Muscle layer of duodenum (tissue), 2 donors: ENCODE measurements around the gene IBA57.
"Not testable (repeated sequence)": the region's sequence is repeated elsewhere in the genome, so short reads cannot be mapped to it uniquely, and the experiment has no call there.

Source experiments
- H3K27ac ChIP-seq: one replicate; pipeline ENCODE4 v1.7.0; 2013; ENCODE audit warnings: mild to moderate bottlenecking, low read length
- H3K27me3 ChIP-seq: one replicate; pipeline ENCODE4 v1.7.0; 2013; ENCODE audit warnings: low read depth, mild to moderate bottlenecking, control low read depth, low read length
- H3K36me3 ChIP-seq, 2 donors: one replicate each; pipeline ENCODE4 v1.7.0; 2013; ENCODE audit warnings: low read length in 2 of 2, control low read depth in 1 of 2, mild to moderate bottlenecking in 1 of 2; ENCODE audit not compliant: insufficient read depth in 2 of 2, control insufficient read depth in 1 of 2
- H3K4me1 ChIP-seq, 2 donors: one replicate each; pipeline ENCODE4 v1.7.0; 2013; ENCODE audit warnings: low read length in 2 of 2, mild to moderate bottlenecking in 2 of 2, control low read depth in 1 of 2, moderate library complexity in 1 of 2; ENCODE audit not compliant: insufficient read depth in 2 of 2, control insufficient read depth in 1 of 2
- H3K4me3 ChIP-seq, 2 donors: one replicate each; pipeline ENCODE4 v1.7.0; 2013; ENCODE audit warnings: low read length in 2 of 2, low read depth in 1 of 2, mild to moderate bottlenecking in 1 of 2
- H3K9me3 ChIP-seq, 2 donors: one replicate each; pipeline ENCODE4 v1.7.0; 2013; ENCODE audit warnings: low read length in 2 of 2, control low read depth in 1 of 2, mild to moderate bottlenecking in 1 of 2; ENCODE audit not compliant: control insufficient read depth in 1 of 2
- donor health status: healthy.

Gene IBA57

DNA sequence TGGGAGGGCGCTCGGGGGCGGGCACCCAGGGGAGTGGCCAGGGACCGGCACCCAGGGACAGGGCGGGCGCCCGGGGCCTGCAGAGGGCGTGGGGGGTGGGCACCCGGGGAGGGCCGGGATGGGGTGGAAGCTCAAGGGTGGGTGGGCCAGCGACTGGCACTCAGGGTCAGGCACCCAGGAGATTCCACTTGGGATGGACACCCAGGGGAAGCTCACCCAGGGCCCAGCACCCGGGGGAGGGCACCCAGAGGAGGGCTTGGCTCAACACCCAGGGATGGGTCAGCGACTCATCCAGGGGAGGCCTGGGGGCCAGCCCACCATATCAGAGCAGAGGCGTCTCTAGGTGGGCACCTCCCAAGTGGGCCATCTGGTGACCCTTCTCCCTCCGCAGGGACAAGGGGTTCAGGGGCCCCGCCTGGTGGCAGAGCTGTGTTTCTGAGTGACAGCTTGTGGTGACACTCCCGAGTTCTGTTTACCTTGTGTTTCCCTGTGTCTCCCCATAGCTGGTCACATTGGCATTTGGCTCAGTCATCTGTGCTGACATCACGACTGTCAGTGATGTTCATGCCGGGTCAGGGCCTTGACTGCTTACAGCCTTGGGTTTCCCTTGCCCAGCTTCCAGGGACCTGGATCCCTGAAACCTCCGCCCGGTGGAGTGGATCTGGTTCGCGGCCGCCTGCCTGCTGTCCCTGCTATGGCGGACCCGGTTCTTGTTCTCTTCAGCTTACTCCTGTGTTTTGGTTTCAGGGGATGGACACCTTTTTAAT lies 749 bp downstream of the IBA57 start:
- Histone ChIP-seq H3K9me3 (no peaks in the 10 kb centered on the region), H3K27ac (peak overlapping the region; percentile 93), H3K27me3 (no peaks in the 10 kb centered on the region), H3K4me3 (peak overlapping the region; percentile 63 to 74), H3K4me1 (peaks cover 0 to 11% of the 10 kb centered on the region in 2 donors), H3K36me3 (peaks cover 0 to 3% of the 10 kb centered on the region in 2 donors)

DNA sequence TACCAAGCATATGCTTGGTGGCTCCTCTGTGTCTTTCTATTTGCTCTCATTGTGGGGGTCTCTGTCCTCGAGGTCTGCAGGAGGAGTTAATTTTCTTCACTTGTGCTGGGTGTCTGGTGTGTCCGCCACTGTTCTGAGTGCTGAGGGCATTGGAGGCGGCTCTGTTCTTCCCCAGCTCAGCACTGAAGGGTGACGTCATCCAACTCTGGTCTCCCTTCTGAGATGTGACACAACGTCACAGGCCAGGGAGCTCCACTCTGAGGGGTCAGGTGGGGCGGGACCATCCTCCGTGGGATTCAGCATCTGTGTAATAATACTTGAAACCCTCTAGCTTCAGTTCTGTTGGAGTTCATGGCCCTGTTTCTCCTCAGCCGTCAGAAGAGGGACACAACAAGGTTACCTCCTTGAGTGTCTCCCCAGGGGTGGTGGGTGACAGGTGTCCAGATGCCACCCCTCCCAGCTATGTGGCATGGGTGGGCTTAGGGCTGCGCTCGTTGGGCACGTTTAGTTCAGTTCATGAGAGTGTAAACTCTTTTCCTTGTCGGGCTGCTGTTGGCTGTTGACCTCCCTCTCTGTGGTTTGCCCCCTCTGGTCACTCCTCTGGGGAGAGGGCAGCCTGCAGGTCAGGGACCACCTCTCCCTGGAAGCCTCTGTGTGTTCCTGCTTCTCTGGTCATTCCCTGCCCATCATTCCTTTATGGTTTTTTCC lies 3.1 kb downstream of the IBA57 start:
- Histone ChIP-seq H3K4me3 (no peak overlapping the region), H3K36me3 (peaks cover 0 to 3% of the 10 kb centered on the region in 2 donors), H3K9me3 (no peaks in the 10 kb centered on the region), H3K4me1 (peaks cover 0 to 11% of the 10 kb centered on the region in 2 donors), H3K27me3 (no peaks in the 10 kb centered on the region), H3K27ac (no peak overlapping the region)

DNA sequence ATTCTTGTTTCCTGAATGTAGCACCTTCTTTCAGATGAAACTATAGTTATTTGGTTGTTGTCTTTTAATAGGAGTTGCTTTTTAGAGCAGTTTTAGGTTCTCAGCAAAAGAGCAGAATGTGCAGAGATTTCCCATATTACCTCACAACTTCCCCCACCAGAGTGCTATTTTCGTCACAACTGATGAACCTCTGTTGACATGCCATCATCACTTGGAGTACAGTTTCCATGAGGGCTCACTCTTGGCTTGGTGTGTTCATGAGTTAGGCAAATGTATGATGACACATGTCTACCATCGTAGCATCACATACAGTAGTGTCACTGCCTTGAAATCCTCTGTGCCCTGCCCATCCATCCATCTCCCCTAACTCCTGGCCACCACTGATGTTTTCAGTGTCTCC lies 3.7 kb downstream of the IBA57 start:
- Histone ChIP-seq H3K9me3 (no peaks in the 10 kb centered on the region), H3K4me1 (peaks cover 0 to 10% of the 10 kb centered on the region in 2 donors), H3K36me3 (peaks cover 0 to 3% of the 10 kb centered on the region in 2 donors), H3K27ac (no peak overlapping the region), H3K4me3 (no peak overlapping the region), H3K27me3 (no peaks in the 10 kb centered on the region)

DNA sequence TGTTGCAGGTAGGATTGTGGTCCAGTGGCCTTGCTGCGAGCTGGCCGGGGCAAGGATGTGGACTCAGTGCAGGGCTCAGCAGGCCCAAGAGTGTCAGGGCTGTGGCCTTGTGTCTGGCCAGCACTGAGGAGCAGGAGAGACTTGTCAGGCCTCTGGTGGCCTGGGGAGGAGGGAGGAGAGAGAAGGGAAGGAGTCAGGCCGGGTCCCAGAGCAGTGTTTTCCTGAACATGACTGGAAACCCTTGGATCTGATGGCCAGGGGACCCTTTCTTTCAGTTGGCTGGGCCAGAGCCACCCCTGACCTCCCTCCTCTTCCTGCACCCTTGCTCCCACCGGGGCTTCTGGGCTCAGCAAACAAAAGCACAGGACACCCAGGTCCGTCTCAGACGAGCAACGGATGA lies 5.1 kb downstream of the IBA57 start:
- no peak overlapping the region for H3K27ac ChIP-seq
- H3K27me3 ChIP-seq, result no peaks in the 10 kb centered on the region
- H3K4me1 ChIP-seq, result peaks cover 0 to 11% of the 10 kb centered on the region in 2 donors
- peaks cover 3 to 7% of the 10 kb centered on the region in 2 donors for H3K36me3 ChIP-seq
- no peak overlapping the region for H3K4me3 ChIP-seq
- H3K9me3 ChIP-seq, result no peaks in the 10 kb centered on the region

DNA sequence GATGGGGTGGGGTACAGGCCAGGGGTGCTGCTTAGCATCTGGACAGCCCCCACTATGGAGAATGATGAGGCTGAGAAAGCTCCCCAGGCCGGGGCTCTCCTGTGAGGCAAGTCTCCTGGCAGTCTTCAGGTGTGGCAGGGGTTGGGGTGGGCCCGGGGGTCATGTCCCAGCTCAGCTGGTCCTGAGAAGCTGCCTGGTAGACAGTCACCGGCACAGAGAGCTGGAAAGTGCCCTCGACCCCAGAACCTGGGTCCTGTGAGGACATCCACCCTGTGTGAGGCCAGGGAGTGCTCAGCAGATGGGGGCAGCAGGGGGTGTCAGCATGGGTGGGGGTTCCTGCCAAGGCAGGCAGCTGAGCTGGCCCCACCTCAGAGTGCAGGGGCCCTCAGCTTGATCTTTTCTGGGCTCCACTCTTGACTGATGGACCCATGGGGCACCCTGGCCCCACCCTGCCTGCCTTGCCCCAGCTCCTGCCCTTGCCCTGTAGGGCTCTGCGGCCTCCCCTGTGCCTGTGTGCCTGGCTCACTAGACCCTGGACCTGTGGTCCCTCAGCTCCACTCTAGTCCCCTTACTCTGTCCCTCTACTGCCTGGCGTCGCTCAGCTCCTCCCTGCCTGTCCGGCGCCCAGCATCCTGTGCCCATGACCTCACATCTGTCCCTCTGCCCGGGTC lies 5.8 kb downstream of the IBA57 start:
- no peak overlapping the region for H3K27ac ChIP-seq
- peaks cover 3 to 9% of the 10 kb centered on the region in 2 donors for H3K36me3 ChIP-seq
- no peak overlapping the region for H3K4me3 ChIP-seq
- H3K9me3 ChIP-seq, result no peaks in the 10 kb centered on the region
- H3K27me3 ChIP-seq, result no peaks in the 10 kb centered on the region
- peaks cover 0 to 11% of the 10 kb centered on the region in 2 donors for H3K4me1 ChIP-seq

DNA sequence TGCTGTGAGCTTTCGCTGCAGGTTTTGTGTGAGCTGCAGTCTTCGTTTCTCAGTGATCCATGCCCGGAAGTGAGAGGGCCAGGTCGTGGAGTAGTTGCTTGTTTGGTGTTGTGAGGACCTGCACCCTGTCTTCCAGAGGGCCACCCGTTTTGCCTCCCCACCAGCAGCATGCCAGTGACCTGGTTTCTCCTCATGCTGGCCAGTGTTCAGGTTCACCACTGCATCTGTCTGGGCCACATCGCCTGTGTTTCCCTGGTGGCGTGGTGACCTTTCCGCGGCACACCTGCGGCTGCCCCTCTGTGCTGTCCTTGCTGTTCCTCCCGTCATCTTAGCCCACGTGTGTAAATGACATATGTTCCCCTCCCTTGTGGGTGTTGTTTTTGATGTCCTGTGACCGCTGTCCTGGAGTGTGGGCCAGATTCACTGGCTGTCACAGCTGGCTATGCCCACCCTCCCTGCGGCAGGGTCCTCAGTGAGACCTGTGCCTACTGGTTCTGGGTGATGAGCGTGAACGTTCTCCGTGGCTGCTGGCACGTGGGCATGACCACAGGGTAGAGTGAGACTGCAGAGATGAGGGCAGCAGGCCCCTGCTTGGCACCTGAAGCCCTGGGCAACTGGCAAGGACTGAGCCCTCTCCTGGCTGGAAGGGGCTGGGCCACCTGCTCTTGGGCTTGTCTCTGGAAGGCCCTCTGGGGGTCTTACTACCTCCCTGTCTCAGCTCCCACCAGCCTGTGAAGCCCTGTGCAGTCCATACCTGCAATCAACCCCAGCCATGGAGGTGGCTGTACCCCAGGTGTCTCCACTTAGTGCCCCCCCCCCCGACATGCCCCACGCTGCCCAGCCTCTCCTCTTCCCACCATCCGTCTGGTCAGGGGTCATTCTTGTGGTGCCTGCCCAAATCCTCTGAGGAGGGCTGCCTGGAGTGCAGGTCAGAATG lies 7.3 kb downstream of the IBA57 start:
- Histone ChIP-seq H3K27ac (no peak overlapping the region), H3K4me1 (peaks cover 0 to 10% of the 10 kb centered on the region in 2 donors), H3K9me3 (no peaks in the 10 kb centered on the region), H3K27me3 (no peaks in the 10 kb centered on the region), H3K36me3 (peaks cover 3 to 9% of the 10 kb centered on the region in 2 donors), H3K4me3 (no peak overlapping the region)

DNA sequence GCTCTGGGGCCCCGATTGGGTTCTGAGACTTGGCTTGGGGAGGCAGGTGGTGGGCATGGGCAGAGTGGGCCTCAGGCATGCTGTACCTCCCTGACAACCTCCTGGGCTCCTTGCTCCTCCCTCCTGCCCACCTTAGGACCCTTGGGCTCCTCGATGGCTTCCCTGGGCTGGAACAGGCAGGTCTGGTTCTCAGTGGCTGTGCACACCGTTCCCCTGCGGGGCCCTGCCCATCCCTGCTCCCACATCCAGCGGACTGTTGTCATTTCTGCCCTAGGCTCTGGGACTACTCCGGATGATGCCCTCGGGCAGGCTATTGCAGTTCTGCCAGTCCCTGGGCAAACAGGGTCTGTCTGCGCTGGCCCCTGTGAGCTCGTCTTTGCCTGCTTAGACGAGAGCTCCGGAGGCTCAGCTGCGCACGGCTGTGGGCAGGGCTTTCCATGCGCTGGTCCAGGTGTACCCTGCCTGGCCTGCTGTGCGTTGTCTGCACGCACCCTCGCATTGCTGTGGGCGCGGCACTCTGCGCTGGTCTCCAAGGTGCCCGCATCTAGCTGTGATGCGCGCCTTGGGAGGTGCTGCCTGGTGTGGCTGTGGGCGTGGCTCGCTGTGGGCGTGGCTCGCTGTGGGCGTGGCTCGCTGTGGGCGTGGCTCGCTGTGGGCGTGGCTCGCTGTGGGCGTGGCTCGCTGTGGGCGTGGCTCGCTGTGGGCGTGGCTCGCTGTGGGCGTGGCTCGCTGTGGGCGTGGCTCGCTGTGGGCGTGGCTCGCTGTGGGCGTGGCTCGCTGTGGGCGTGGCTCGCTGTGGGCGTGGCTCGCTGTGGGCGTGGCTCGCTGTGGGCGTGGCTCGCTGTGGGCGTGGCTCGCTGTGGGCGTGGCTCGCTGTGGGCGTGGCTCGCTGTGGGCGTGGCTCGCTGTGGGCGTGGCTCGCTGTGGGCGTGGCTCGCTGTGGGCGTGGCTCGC lies 8.2 kb downstream of the IBA57 start:
- not testable (repeated sequence) for H3K9me3 ChIP-seq, H3K27ac ChIP-seq, H3K27me3 ChIP-seq, H3K36me3 ChIP-seq
- Histone ChIP-seq H3K4me1 (peaks cover 0 to 14% of the 10 kb centered on the region in 2 donors), H3K4me3 (peak overlapping the region in 1 of 2 donors; percentile 42)

DNA sequence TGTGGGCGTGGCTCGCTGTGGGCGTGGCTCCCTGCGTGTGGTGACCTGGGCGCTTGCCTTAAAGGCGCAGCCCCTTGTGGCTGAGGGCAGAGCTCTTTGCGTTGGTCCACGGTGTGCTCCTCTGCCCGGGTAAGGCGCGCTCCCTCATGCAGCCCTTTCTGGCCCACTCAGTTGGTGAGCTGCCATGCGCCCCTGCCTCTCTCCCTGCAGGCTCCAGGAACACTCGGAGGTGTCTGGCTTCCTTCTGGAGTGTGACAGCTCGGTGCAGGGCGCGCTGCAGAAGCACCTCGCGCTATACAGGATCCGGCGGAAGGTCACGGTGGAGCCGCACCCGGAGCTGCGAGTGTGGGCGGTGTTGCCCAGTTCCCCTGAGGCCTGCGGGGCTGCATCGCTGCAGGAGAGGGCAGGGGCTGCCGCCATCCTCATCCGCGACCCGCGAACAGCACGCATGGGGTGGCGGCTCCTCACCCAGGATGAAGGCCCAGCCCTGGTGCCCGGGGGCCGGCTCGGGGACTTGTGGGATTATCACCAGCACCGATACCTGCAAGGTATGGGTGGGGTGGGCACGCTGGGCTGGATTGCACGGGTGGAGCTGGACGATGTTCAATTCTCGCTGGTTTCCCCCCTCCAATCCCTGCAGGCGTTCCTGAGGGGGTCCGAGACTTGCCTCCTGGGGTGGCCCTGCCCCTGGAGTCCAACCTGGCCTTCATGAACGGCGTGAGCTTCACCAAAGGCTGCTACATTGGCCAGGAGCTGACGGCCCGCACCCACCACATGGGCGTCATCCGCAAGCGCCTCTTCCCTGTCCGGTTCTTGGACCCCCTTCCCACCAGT lies 9.1 kb downstream of the IBA57 start:
- peaks cover 0 to 14% of the 10 kb centered on the region in 2 donors for H3K4me1 ChIP-seq
- peak overlapping the region in 1 of 2 donors; percentile 42 for H3K4me3 ChIP-seq
- H3K27ac ChIP-seq, result no peak overlapping the region
- no peaks in the 10 kb centered on the region for H3K9me3 ChIP-seq
- H3K27me3 ChIP-seq, result no peaks in the 10 kb centered on the region
- H3K36me3 ChIP-seq, result peaks cover 0 to 9% of the 10 kb centered on the region in 2 donors

DNA sequence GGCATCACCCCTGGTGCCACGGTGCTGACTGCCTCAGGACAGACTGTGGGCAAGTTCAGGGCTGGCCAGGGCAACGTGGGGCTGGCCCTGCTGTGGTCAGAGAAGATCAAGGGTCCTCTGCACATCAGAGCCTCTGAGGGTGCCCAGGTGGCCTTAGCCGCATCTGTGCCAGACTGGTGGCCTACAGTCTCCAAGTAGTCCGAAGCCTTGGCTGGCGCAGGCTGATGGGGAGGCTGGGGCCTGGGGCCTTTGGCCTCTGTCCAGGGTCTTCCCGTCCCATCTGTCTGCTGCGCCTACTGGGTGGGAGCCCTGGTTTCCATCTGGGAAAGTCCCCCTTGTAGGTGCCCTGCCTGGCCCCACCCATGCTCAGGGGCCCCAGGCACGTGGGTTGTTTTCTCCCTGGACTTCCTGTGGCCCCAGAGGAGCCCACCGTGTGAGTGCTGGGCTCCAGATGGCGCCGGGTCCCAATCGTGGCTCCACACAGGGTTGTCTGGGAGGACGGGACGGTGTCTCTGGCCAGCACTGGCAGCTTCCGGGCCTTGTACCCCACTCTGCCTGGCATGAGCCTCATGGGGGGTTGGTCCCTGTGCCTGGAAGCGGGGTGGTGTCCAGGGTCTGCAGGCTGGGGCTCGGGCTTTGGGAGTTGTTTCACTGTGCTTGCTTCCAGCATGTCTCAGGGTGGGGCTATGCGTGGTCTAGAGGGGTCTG lies 9.9 kb downstream of the IBA57 start:
- Histone ChIP-seq H3K9me3 (no peaks in the 10 kb centered on the region), H3K27me3 (no peaks in the 10 kb centered on the region), H3K4me1 (peaks cover 0 to 14% of the 10 kb centered on the region in 2 donors), H3K27ac (no peak overlapping the region), H3K4me3 (peak overlapping the region in 1 of 2 donors; percentile 42), H3K36me3 (peaks cover 0 to 9% of the 10 kb centered on the region in 2 donors)
